WI38 (cell line): ENCODE results near the gene OR2T29.
"Not testable (repeated sequence)": the region's sequence is repeated elsewhere in the genome, so short reads cannot be mapped to it uniquely, and the experiment has no call there.

Experiments
- H3K4me3 ChIP-seq: 2 replicates; pipeline ENCODE4 v1.5.1; 2011; ENCODE audit warnings: low read depth, mild to moderate bottlenecking, control low read depth, low read length
- TF ChIP-seq, protein P1 (sequence below): IDR thresholded peaks from 2 replicates; pipeline ENCODE4 v1.5.1; 2012; ENCODE audit warnings: low read depth, mild to moderate bottlenecking, control low read depth, low read length

OR2T29 gene

GRCh38 chr1:248521856-248522255 lies 40.7 kb downstream of the OR2T29 start:
- no peak overlapping the region for H3K4me3 ChIP-seq

DNA sequence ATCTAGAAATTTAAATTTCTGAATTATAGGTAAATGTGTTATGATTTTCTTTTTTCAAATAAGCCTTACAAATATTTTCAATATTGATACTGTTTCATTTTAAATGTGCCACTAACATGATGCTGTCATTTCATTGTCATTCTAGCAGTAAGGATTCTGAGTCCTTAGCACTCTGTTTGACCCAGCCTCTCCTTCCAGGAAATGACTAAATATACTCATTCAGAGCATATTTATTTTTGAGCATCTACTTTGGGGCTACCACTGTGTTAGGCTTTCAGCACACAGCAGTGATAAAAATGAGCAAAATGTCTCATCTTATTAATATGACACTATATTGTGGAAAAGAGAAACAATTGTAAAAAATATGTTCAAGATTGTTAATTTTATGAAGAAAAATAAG lies 52.4 kb downstream of the OR2T29 start:
- H3K4me3 ChIP-seq = not testable (repeated sequence)

More at GRCh38 chr1:248521856-248522255, 40.7 kb downstream of the OR2T29 start:
- TF ChIP-seq, protein P1, sequence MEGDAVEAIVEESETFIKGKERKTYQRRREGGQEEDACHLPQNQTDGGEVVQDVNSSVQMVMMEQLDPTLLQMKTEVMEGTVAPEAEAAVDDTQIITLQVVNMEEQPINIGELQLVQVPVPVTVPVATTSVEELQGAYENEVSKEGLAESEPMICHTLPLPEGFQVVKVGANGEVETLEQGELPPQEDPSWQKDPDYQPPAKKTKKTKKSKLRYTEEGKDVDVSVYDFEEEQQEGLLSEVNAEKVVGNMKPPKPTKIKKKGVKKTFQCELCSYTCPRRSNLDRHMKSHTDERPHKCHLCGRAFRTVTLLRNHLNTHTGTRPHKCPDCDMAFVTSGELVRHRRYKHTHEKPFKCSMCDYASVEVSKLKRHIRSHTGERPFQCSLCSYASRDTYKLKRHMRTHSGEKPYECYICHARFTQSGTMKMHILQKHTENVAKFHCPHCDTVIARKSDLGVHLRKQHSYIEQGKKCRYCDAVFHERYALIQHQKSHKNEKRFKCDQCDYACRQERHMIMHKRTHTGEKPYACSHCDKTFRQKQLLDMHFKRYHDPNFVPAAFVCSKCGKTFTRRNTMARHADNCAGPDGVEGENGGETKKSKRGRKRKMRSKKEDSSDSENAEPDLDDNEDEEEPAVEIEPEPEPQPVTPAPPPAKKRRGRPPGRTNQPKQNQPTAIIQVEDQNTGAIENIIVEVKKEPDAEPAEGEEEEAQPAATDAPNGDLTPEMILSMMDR = no peak

- H3K4me3 ChIP-seq = not testable (repeated sequence)
These were observed 54.8 kb downstream of the OR2T29 start, which contains the start of gene OR2G6 for GRCh38 chr1:248507773-248508172. OR2G6 (plus strand) TSS chr1:248508073; CDS start chr1:248521647, 13,574 bp downstream.
